ENCODE data around the gene TMEM183A.
"Not testable (repeated sequence)": the region's sequence is repeated elsewhere in the genome, so short reads cannot be mapped to it uniquely, and the experiment has no call there.

The TMEM183A gene

GRCh38 chr1:203006948-203007871, at the start of gene TMEM183A:
Gene TMEM183A, plus strand, starts transcription at chr1:203007374. Its CDS starts 92 bp downstream, at chr1:203007466.
- FAIRE-seq = no peak

DNA sequence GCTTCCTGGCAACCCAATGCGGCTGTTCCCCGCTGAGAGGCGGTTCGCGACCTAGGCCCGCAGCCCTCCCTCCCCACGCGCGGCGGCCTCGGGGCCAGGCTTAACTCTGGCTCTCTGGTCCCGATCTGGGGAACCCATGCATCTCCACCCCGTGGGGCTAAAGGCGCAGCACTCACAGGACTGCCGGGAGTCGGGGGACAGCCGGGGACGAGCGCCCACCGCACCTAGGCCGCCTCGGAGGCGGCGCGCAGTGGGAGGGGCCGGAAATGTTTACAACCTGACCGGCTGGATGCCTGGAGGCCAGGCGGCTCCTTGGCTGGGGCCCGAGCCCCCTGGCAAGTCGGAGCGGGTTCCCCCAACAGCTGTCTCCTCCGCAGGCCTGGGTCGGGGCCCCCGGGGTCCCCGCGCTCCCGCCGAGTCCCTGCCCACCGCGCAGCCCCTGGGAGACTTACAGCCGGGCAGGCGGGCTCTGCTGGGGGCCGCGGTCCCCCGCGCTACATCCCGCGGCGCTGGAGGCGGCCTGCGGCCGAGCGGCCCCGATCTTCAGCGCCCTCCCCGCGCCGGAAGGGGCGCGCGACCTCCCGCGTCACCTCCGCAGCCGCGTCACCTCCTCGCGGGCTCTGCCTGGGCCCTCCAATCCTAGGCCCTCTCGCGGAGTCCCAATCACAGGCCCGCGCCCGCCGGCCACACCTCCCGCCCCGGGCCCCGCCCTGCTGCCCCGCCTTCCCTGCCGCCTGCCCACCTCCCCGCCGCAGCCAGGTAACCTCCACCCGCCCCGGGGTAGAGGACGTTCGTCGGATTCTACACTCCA, 49.2 kb upstream of the TMEM183A start, which contains the start of gene ADIPOR1:
ADIPOR1 (minus strand) TSS at position 580 of the 811 bp plus-strand sequence. CDS start 7,242 bp downstream, outside the sequence.
- FAIRE-seq = no peak

DNA sequence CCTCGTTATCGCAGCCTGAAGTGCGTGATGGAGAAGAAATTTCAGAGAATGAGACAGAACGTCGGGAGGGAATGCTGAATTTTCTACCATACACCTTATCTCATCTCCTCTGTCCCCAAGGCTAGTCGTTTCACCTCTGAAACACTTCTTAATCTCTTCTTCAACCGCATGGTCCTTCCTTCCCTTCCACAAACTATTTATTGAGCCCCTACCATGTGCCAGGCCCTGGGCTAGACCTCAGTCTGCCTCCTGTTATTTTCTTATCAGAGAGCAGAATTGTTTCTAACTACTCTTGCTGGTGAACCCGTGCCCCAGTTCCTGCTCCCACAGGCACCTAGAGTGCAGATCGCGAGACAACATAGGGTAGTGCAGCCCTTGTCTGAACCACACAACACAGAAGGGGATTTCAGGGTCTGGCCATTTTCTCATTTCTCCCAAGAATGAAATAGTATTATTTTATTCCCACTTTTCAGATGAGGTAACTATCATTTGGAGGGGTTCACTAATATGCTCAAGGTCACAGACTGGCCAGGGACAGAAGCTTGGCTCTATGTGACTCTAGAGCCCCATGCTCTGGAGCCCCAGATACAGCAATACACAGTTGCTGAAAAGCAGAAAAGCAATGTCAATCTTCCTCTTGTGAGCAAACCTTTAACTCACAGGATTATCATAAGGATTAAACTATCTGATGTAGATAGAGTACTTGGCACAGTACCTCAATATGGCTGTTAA, 48.5 kb upstream of the TMEM183A start:
- no peak for FAIRE-seq

GRCh38 chr1:202959276-202959620, 47.9 kb upstream of the TMEM183A start:
- no peak for FAIRE-seq

DNA sequence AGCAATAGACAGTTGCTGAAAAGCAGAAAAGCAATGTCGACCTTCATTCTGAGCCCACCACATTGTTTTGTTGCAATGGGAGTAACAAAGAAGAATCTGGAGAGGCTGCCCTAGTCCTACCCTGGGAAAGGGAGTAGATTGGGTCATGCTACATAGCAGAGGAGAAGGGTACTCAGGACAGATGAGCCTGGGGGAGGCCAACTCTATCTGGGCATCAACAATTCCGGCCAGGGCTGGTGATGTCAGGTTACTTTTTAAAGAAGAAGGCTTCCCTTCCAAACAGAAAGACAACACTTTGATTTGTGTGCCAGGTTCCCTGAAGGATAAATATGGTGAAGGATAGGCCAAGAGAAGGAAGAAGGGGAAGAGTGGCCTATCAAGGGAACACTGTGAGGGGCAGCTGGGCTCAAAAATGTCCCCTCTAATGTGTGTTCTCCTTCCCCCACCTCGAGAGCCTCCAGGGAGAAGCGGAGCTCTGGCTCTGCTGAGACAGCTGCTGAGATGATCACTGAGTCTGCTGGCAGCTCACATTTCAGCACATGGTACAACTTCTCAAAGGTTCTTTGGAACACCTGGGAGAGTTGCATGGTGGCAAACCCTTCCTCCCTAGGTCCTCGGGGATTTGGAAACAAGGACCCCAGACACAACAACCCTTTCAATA, 45.8 kb upstream of the TMEM183A start:
- FAIRE-seq = no peak

- no peak for FAIRE-seq
Measured at GRCh38 chr1:202964791-202965410, 42.3 kb upstream of the TMEM183A start.

DNA sequence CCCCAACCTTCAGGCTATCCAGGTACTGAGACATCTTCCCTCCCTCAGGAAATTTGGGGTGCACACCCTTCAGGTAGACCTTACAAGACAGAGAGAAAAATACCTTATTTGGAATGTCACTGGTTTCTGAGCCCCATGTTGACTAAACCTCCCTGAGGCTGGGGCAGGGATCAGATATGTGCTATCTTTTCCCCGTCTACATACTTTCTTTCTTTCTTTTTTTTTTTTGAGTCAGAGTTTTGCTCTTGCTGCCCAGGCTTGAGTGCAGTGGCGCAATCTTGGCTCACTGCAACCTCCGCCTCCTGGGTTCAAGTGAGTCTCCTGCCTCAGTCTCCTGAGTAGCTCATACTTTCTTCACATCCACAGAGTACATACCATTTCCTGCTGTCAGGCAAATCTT, 41.8 kb upstream of the TMEM183A start:
- no peak for FAIRE-seq

DNA sequence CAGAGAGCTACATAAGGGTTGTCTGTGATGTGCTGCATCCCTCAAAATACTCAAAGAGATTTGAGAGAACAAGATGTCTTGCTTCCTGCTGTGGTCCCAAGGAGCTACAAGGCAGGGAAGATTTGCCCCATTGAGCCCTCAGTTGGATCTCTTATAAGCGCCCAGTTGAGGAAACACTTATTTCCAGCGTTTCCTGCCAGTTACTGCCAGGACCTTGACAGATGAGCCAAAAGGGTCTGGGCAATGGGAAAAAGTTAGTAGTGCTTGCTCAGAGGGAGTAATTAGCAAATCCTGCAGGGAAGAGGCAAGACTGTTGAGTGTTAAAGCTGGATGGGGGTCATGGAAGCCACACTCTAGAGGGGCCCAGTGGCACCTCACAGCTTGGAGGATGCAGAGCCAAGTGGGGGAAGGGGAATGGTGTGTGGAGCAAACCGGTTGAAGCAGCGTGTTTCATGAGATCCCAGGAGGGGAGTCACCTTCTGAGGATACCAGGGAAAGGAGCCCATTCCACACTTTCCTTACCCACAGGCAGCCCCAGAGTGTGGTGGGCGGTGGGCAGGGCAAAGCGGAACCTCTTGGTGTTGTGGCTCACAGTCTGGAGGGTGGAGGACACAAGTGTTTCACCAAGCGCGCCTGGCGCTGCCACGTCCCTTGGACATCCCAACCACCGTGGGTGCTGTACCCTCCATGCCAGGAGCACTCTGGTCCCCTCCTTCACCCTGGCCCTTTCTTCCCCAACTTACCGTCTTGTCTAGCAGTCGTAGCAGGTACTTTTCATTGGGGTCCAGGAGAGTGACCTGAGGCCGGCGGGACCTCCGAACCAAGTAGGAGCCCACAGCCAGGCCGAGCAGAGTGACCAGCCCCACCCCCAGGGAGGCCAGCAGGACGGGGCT, 40.9 kb upstream of the TMEM183A start:
- no peak for FAIRE-seq

DNA sequence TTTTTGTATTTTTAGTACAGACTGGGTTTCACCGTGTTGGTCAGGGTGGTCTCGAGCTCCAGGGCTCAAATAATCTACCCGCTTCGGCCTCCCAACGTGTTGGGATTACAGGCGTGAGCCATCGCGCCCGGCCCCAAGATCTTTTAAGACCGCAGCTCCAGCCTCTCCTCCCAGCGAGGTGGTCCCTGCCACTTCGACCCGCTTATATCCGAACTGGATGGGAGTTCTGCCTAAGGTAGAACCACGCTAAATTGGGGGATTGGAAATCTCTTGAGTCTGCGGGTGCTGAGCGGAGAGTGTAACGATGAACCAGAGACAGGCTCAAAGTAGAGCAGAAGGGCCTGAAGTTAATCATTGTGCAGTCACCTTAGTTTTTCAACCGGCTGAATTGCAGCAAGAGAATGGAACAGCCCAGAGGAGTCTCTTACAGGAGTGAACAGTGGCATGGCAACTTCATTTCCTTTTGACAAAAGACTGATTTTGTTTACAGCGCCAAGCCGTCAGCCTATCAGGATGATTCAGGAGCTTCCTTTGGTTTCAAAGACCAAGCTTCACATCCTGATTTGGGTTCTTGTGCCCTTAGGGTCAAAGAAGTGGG, 39.4 kb upstream of the TMEM183A start:
- FAIRE-seq = no peak

DNA sequence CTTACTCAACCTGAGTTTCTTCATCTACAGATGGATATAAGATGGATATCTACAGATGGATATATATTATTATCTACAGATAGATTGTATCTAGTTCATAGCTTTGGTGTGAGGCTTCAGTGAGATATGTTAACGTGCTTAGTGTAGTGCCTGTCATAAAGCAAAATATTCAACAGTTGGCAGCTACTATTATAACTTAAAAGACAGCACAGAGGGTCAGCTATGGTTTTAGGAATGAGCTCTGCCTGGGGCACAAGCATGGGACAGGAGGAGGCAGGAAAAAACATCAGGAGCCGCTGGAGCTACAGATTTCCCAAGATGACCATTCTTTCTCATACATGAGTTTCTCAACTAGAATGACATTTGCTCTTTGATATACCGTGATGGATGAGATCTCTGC, 38.8 kb upstream of the TMEM183A start:
- no peak for FAIRE-seq

DNA sequence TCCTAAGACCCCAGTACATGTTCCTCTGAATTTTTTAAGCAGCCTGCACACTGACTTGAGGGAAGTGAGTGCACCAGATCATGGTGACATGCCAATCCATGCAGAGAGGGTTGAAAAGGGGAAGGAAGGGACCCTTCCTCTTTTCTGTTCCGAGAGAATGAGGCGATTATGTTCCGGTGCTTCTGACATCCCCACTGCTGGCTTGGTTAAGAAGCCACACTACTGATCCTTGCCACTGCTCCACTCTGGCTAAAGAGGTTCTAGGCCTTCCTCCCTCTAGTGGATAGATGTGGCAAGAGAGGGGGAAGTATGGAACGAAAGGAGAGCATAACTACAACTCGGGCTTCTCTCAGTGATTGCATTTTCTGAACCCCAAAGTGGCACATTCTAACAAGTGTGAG, 38.3 kb upstream of the TMEM183A start:
- FAIRE-seq = no peak

DNA sequence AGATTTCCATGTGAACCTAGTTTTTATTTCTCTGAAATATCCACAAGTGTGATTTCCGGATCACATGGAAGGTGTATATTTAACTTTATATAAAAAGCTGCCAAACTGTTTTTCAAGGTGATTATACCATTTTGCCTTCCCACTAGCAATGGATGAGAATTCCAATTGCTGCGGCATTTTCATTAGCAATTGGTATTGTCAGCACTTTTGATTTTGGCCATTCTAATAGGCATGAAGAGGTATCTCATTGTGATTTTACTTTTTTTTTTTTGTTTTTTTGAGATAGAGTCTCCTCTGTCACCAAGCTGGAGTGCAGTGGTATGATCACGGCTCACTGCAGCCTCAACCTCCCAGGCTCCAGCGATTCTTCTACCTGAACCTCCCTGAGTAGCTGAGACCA, 35.1 kb upstream of the TMEM183A start:
- no peak for FAIRE-seq

GRCh38 chr1:202974856-202975255, 32.3 kb upstream of the TMEM183A start:
- FAIRE-seq = no peak

DNA sequence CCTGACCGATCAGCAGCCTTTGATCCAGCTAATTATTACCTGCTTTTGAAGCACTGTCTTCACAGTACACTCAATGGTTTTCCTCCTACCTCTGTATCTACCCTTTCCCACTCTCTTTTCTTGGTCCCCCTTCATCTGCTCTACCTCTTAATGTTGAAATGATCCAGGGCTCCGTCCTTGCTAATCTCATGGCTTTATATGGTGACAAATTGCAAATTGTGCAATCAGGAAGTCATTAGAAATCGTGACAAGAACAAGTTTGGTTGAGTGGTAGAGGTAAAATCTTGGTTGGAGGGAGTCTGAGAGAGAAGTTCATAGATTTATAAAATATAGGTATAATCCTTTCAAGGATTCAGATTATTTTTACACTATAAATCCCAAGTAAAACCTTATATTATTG, 30.5 kb upstream of the TMEM183A start:
- no peak for FAIRE-seq

- FAIRE-seq = no peak
Measured at GRCh38 chr1:202979459-202979858, 27.7 kb upstream of the TMEM183A start.

DNA sequence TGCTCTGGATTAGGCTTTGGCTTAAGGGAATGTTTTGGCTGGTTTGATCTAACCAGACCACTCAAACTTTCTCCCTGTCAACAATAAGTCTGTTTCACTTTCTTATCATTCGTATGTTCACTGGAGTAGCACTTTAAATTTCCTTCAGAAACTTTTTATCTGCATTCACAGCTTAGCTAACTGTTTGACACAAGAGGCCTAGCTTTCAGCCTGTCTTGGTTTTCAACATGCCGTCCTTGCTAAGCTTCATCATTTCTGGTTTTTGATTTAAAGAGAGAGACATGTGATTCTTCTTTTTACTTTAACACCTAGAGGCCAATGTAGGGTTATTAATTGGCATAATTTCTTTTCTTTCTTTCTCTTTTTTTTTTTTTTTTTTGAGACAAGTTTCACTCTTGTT, 25.2 kb upstream of the TMEM183A start:
- no peak for FAIRE-seq

DNA sequence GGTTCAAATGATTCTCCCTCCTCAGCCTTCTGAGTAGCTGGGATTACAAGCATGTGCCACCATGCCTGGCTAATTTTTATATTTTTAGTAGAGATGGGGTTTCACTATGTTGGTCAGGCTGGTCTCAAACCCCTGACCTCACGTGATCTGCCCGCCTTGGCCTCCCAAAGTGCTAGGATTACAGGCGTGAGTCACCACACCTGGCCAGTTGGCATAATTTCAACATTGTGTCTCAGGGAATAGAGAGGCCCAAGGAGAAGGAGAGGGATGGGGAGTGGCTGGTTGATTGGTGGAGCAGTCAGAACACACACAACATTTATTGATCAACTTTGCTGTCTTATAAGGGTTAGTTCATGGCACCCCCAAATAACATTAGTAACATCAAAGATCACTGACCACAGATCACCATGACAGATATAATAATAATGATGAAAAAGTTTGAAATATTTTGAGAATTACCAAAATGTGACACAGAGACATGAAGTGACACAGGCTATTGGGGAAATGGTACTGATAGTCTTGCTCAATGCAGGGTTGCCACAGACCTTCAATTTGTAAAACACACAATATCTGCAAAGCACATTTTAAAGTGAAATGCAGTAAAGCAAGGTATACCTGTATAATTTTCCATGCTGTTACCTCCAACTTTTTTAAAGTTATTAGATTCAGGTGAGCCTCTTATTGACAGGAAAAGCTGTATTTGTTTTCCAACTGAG, 24.3 kb upstream of the TMEM183A start:
- FAIRE-seq = no peak

- not testable (repeated sequence) for FAIRE-seq
Measured at GRCh38 chr1:202986120-202986519, 21.1 kb upstream of the TMEM183A start.

DNA sequence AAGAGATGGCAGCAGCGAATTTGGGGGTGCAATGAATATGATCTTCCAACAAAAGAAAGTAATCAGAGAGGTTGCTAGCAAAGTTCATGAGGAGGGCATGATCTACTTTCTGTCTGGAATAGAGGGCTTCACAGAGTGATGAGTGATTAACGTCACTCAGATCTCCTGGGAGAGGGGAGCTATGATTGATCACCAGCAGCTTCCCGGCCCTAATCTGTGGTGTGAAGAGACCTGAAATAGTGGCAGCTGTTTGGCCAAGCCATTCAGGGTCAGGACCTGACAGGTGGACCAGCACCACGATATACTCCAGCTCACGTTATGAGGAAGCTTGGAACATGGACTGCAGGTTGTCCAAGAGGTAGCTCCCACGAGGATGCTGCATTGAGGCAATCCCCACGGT, 19.9 kb upstream of the TMEM183A start:
- FAIRE-seq = no peak

Data from colon (tissue), 2 donors.